Ovary (tissue), 3 donors: Measurements from ENCODE around the gene GPC6.

Experiments used
- CTCF ChIP-seq, 3 donors: fragments of 450-650 bp in 2 of 3; fragments of 200-600 bp in 1 of 3; IDR thresholded peaks; one replicate each; pipeline versions ENCODE4 v1.5.1 to v1.8.0; 2016 to 2022; ENCODE audit warnings: antibody characterized with exemption in 3 of 3, mild to moderate bottlenecking in 1 of 3
- EP300 ChIP-seq: sonication (generic); formaldehyde crosslinking; IDR thresholded peaks from one replicate; pipeline ENCODE4 v1.6.1; 2017; ENCODE audit warnings: antibody characterized with exemption
- POLR2A ChIP-seq: fragments of 450-650 bp; IDR thresholded peaks from one replicate; pipeline ENCODE4 v1.6.1; 2017; ENCODE audit warnings: antibody characterized with exemption, mild to moderate bottlenecking, moderate library complexity
- donor health status: DM: no; HTN: no; CAD: no.

- no peak for TF ChIP-seq CTCF (IDR thresholded peaks at IDR 0.05)
- TF ChIP-seq POLR2A: no peak
- no peak for TF ChIP-seq EP300
Observed at GRCh38 chr13:93824286-93824685, 597.7 kb downstream of the GPC6 start.
